ENCODE data around the gene SLC35B1.
"Not testable (repeated sequence)": the region's sequence is repeated elsewhere in the genome, so short reads cannot be mapped to it uniquely, and the experiment has no call there.

The SLC35B1 gene

DNA sequence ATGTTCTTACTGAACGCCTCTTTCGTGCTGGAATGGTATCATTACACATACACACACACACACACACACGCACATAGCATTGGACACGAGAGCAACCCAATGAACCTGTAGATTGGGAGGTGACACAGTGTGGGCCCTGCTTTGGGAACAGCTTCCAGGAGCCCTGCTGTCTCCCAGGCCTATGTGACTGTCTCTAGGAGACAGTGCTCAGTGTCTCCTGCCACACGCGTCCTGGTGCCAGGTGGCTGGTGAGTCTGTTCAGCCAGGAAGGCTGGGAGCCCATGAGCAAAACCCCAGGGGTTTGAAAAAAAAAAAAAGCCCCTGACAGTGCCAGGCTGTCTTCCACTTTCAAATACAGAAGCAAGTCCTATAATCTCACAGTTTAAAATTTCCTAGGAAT lies 27.4 kb downstream of the SLC35B1 start:
- TF ChIP-seq, protein P1, sequence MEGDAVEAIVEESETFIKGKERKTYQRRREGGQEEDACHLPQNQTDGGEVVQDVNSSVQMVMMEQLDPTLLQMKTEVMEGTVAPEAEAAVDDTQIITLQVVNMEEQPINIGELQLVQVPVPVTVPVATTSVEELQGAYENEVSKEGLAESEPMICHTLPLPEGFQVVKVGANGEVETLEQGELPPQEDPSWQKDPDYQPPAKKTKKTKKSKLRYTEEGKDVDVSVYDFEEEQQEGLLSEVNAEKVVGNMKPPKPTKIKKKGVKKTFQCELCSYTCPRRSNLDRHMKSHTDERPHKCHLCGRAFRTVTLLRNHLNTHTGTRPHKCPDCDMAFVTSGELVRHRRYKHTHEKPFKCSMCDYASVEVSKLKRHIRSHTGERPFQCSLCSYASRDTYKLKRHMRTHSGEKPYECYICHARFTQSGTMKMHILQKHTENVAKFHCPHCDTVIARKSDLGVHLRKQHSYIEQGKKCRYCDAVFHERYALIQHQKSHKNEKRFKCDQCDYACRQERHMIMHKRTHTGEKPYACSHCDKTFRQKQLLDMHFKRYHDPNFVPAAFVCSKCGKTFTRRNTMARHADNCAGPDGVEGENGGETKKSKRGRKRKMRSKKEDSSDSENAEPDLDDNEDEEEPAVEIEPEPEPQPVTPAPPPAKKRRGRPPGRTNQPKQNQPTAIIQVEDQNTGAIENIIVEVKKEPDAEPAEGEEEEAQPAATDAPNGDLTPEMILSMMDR (IDR thresholded peaks at IDR 0.05; ENCODE audit: control insufficient read depth, extremely low read depth, insufficient read depth), result no peak
- H3K4me3 ChIP-seq (ENCODE audit: low read depth, low read length), result no peak overlapping the region
- DNase-seq (ENCODE audit: low read depth), result no peak

DNA sequence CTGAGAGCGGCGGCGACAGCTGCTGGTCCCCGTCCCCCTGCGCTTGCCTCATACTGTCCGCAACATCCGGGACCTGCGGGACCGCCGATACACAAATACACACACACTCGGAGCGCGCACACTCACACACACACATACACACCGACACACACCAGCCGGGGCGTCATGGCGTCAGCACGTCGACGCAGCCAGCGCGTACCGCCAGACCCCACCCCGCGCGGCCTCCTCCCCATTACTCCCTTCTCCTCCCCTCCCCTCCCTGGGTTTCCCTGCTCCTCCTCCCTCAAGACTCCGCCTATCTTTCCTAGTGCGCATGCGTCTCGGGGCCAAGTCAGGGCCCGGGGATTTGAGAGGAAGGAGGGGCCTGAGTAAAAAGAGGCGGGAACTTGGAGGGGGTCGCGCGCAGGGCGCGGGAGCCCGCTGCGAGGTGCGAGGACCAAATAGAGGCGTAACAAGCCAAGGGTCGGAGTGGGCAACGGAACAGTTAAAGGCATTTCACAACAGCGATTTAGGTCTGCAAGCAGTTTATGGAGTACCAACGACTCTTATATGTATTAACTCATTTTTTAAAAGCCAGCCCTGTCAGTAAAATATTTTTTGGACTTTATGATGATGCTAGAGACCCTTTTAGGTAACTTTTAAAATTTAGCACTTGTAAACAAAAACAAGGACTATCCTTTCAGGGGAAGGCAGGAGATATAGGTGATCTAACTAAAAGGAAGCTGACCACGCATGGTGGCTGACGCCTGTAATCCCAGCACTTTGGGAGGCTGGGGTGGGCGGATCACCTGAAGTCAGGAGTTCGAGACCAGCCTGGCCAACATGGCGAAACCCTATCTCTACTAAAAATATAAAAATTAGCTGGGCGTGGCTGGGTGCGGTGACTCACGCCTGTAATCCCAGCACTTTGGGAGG lies 29.6 kb downstream of the SLC35B1 start, which contains the start of gene SPOP:
TSS of gene SPOP (minus strand) at position 165 of the 915 bp plus-strand sequence. CDS start 55,287 bp downstream, outside the sequence.
- H3K4me3 ChIP-seq (ENCODE audit: low read depth, low read length), result peak within 1 kb of the TSS; percentile 78
- TF ChIP-seq, protein P1 (IDR thresholded peaks at IDR 0.05; ENCODE audit: control insufficient read depth, extremely low read depth, insufficient read depth), result no peak
- DNase-seq (ENCODE audit: low read depth), result peak; percentile 98

DNA sequence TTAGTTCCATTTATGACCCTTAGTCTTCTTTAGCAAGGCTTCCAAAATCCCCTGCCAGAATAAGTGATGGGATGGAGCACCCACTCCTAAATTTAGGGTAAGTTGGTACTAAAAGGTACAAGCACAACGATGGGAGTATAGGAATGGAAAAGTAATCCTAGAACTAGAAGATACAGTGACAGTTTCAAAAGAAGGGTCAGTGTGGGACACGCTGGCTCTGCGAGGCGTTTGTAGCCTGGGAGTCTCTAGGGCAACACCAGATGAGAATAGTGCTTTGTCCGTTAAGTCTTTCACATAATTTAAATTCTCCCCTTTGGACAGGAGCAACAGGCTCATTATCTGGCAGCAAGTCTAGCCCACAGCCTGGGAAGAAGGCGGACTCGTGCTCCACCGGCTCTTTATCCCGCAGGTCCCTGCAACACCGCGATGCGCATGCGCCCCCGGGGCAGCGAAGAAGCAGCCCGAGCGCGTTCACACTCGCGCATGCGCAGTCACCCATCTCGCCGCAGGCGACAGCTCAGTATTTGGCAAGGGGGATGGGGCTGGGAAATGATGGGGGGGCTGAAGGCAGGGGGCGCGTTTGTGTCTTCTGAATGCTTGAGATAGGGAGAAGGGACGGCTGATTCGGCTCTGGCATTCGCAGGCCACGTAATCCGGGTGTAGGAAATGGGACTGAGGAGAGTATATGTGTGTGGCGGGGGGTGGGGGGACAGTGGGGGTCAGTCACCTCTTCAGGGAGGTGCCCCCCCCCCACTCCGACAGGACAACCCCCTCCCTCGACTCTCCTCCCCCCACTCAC lies 30.4 kb downstream of the SLC35B1 start:
- TF ChIP-seq, protein P1 (IDR thresholded peaks at IDR 0.05; ENCODE audit: control insufficient read depth, extremely low read depth, insufficient read depth), result no peak
- peak; percentile 63 for DNase-seq (ENCODE audit: low read depth)
- H3K4me3 ChIP-seq (ENCODE audit: low read depth, low read length), result peak overlapping the region; percentile 78

DNA sequence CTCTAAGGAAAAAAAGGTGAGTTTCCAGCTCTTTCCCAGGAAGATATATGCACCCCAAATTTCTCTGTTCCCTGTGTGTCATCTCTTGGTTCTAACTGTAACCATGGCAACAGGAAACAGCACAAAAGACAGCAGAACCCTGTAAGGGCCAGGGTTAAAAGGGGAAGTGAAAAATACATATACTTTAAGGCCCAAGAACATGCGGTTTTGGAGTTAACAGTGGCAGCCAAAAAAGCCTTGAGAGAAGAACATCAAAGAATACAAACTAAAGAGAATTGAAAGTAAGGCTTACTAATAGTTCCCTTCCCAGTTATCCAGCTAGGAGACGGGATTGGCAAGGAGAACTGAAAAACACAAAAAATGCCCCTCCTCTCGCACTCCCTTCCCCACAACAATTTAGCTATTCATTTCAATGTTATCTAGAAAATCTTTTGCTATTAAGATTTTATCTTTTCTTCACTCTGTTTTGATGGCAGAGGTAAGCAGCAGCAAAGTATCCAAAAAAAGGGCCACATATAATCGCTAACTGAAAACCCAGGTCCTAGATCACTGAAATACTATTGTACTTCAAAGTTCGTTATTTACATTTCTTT lies 31.4 kb downstream of the SLC35B1 start:
- TF ChIP-seq, protein P1 (IDR thresholded peaks at IDR 0.05; ENCODE audit: control insufficient read depth, extremely low read depth, insufficient read depth), result no peak
- DNase-seq (ENCODE audit: low read depth), result no peak
- H3K4me3 ChIP-seq (ENCODE audit: low read depth, low read length), result peak overlapping the region; percentile 78

DNA sequence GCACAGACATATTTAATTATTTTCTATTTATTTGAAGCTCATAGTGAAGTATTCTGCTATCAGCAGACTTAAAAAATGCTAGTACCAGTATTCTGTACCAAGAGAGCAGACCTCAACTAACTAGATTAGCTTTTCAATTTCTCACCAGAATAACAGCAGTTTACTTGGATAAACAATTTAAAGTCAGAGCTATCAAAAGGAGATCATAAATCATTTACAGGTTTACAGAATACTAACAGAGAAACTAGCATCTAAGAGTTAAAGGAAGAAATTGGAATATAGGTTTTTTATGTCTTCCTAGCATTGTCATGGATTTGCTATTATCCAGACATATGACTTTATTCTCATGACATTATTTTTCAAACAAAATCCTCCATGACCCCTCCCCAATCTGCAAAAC lies 33.3 kb downstream of the SLC35B1 start:
- DNase-seq (ENCODE audit: low read depth), result no peak
- H3K4me3 ChIP-seq (ENCODE audit: low read depth, low read length), result no peak overlapping the region
- TF ChIP-seq, protein P1 (IDR thresholded peaks at IDR 0.05; ENCODE audit: control insufficient read depth, extremely low read depth, insufficient read depth), result no peak

DNA sequence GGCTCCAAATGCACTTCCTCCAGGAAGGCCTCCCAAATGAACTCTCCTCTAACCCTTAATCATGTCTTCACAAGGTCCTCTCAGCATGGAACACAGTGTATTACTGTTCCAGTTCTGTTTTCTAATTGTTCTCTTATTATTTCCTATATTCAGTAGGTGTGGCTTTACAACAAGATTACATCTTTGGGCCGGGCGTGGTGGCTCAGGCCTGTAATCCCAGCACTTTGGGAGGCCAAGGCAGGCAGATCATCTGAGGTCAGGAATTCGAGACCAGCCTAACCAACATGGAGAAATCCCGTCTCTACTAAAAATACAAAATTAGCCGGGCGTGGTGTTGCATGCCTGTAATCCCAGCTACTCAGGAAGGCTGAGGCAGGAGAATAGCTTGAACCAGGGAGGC lies 34.1 kb downstream of the SLC35B1 start:
- H3K4me3 ChIP-seq (ENCODE audit: low read depth, low read length); DNase-seq (ENCODE audit: low read depth): not testable (repeated sequence)

DNA sequence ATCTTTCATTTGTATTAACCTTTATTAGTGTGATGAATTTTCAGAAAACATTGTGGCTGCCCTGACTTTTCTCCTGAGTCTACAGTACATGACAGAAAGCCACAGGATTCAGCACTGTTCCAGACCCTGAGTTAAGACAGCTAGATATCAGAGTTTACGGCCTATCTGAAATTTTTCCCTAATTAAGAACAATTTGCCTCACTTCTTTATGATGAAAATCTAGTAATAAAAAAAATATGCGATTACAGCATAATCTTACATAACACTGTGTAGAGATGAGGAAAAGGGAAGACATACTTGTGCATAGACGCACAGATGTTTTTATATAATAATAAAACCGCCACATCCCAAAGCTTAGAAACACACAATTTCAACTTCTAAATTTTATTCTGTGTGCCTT lies 37.1 kb downstream of the SLC35B1 start:
- no peak overlapping the region for H3K4me3 ChIP-seq (ENCODE audit: low read depth, low read length)
- no peak for DNase-seq (ENCODE audit: low read depth)
- TF ChIP-seq, protein P1 (IDR thresholded peaks at IDR 0.05; ENCODE audit: control insufficient read depth, extremely low read depth, insufficient read depth), result no peak
